ENCODE measurements around the gene ALX3.

ALX3 gene

DNA sequence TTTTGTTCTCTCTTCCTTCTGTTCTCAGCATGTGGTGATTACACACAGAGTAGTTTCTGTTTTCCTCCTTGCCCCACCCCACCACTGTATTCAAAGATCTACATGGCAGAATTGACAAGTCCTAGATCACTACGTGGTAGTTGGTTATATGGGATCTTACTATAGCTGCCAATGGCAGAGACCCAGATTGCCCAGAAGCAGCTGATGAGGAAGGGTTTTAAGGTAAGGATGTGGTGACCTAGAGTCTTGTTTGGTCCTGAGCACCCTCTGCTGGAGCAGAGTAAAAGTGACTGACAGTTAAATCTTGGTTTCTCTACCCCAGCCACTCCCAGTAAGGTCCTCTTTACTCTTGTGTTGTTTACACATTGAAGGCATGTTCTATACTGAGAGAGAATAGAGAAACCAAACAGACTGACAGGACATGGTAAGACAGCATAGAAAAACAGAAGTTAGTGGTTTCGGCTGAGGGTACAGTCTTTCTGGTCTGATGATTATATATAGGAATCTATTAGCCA is 58.9 kb downstream of the ALX3 start:
- DNase-seq (ENCODE audit: insufficient read length) (peak; percentile 28), FAIRE-seq (peak; percentile 85)
- no peak for TF ChIP-seq POLR2AphosphoS5 (IDR thresholded peaks at IDR 0.05; ENCODE audit: low read depth, low read length)
- TF ChIP-seq POLR2A (IDR thresholded peaks at IDR 0.05; ENCODE audit: low read depth, low read length), result no peak
- no peak for TF ChIP-seq TAF1 (IDR thresholded peaks at IDR 0.05; ENCODE audit: borderline replicate concordance, low read depth, low read length)
